ENCODE results near the gene RNF114.
"Not testable (repeated sequence)": the region's sequence is repeated elsewhere in the genome, so short reads cannot be mapped to it uniquely, and the experiment has no call there.

Gene RNF114

DNA sequence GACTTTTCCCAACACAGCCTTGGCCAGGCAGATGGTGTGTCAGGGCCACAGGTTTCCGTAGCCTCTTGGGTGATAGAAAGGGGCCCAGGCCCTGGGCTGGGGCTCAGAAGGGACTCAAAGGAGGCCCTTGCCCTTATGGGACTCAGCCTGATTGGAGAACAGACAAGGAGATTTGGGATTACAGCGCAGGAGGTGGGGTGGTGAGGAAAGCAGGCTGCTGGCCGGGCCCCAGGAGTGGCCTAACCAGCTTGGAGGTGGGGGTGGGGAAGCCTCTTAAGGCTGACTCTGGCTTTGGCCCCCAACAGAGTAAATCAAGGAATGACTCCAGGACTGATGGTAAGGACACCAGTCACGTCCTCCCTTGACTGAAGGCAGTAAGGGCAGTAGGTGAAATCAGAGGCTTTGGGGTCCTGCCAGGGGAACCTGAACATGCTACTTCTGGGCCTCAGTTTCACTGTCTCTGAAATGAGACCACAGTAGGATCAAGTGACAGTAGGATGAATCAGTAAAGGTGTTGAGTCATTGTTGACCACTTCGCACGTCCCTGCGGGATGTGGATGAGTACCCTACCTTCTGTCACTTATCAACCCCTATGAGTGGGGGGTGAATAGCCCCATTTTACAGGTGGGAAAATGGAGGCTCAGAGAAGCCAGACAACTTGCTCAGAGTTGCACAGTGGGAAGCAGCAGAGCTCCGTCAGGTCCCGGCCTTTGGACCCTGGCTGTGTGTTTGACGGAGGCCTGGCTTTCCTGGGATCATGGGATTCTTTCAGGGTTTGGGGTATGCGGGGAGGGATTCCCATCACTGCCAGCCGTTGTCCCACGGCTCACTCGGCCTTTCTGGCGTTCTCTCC, 51.0 kb downstream of the RNF114 start:
- DNase-seq, result no peak

DNA sequence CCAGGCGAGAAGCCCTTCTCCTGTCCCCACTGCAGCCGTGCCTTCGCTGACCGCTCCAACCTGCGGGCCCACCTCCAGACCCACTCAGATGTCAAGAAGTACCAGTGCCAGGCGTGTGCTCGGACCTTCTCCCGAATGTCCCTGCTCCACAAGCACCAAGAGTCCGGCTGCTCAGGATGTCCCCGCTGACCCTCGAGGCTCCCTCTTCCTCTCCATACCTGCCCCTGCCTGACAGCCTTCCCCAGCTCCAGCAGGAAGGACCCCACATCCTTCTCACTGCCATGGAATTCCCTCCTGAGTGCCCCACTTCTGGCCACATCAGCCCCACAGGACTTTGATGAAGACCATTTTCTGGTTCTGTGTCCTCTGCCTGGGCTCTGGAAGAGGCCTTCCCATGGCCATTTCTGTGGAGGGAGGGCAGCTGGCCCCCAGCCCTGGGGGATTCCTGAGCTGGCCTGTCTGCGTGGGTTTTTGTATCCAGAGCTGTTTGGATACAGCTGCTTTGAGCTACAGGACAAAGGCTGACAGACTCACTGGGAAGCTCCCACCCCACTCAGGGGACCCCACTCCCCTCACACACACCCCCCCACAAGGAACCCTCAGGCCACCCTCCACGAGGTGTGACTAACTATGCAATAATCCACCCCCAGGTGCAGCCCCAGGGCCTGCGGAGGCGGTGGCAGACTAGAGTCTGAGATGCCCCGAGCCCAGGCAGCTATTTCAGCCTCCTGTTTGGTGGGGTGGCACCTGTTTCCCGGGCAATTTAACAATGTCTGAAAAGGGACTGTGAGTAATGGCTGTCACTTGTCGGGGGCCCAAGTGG, 51.9 kb downstream of the RNF114 start:
- no peak for DNase-seq

DNA sequence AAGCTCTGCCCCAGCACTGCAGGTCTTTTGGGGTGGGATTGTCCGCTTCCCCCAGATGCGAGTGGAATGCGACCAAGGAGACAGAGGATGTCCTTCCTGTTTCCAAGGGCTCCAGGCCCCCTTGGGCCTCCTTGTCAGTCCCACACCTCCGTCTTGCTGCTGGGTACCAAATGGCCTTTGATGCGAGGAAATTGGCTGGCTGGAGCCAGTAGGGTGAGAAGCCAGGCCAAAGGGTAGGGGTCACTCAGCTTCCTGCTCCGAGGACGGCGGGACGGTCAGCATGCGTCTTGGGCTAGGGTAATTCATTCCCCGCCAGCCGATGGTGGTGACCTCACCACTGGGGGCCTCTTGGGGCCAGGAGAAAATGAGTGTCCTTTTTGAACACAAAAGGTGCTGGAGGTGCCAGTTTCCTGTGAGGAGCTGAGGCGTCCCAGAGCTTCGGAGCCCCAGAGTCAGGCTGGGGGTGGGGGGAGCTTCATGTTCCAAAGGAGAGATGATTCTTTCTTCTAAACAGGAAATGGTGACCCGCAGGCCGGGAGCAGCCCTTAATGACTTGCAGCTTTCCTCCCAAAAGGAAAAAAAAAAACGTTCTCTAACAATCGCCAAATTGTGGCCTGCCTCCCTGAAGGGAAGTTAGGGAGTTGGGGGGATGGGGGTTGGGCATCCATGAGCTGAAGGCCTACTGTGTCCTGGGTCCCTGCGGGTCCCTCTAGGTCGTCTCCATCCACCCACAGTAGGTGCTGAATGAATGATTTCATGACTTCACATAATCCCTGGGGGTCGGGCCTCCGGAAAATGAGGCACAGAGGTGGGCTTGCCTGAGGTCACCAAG, 53.3 kb downstream of the RNF114 start:
- no peak for DNase-seq

DNA sequence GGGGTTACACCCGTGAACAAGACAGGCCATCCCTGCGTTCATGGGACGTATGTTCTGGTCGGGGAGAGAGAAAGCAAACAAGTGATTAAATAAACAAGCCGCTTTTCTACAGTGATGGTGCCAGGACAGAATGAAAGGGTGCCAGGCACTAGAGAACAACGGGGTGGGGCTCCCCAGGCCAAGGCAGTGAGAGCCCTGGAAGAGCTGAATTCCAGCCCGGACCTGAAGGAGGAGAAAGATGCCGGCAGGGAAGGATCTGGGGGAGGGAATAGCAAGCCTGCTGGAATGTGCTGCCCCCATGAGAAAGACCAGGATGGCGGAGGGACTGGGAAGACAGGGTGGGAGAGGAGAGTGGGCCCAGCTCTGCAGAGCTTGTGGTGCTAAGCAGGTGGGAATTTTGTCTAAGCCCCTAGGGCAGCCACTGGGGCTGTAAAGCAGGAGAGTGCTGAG, 54.1 kb downstream of the RNF114 start:
- no peak for DNase-seq

DNA sequence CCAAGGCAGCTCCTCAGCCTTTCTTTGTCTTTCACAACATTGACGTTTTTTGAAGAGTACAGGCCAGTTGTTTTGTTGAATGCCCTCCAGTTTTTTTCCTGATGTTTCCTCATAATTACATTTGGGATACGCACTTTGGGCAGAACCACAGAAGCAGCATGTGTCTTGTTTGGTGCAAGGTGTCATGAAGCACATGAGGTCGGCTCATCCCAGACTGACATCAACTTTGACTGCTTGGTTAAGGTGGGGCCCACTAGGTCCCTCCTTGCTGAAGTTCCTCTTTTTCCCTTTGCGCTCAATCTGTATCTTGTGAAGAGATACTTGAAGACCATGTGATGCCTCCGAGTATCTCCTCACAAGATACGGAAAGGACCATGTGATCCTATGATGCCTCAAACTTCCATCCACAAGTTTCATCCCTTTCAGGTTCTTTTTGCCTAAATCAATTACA, 57.1 kb downstream of the RNF114 start:
- DNase-seq, result no peak

DNA sequence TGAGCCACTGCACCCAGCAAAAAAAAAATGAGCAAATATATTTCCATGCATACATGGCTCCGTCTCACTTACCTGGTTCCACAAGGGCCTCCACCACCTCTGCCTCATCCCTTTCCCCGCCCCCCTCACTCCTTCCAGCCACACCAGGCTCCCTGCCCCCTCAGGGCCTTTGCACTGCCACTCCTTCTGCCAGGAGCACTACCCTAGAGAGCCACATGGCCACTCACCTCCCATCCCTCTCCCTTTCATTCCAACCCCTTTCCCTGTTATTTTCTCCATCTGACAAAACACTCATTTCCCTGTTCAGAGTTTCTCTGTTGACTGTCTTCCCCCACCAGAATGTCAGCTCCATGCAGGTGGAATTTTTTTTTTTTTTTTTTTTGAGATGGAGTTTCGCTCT, 59.4 kb downstream of the RNF114 start:
- DNase-seq, result no peak

DNA sequence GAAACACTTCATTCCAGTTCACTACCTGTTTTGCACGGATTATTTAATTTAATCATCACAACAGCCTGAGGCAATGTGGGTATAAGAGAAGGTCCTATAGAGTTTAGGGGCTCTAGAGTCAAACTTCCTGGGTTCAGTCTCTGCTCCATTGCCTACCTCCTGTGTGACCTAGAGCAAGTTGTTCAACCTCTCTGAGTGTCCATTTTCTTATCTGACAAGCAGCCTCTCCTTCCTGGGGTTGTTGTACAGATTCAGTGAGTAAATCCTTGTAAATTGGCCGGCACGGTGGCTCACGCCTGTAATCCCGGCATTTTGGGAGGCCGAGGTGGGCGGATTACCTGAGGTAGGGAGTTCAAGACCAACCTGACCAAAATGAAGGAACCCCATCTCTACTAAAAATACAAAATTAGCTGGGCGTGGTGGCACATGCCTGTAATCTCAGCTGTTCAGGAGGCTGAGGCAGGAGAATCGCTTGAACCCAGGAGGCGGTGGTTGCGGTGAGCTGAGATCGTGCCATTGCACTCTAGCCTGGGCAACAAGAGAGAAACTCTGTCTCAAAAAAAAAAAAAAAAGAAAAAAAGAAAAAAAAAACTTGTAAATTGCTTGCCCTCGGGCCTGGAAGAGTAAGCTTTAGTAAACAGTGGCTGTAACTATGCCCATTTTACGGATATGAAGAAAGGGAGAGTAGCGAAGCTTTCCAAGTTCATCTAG, 62.4 kb downstream of the RNF114 start:
- not testable (repeated sequence) for DNase-seq

DNA sequence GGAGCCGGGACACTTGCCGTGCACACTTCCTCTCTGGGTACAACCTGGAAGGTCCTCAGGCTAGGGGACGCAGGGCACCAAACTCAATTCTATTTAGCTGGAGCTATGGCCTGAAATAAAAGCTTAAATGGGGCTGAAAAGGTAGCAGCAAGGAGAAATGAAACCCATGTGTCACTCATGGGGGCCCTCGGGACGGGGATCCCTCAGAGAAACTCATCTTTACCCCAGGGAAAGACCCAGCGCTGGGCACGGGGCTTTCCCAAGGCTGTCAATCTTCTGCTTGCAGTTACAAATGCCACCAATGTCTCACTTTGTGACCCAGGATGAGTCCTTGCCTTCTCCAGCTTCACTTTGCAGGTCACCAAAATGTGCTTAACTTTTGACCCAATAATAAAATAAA, 63.1 kb downstream of the RNF114 start:
- no peak for DNase-seq

DNA sequence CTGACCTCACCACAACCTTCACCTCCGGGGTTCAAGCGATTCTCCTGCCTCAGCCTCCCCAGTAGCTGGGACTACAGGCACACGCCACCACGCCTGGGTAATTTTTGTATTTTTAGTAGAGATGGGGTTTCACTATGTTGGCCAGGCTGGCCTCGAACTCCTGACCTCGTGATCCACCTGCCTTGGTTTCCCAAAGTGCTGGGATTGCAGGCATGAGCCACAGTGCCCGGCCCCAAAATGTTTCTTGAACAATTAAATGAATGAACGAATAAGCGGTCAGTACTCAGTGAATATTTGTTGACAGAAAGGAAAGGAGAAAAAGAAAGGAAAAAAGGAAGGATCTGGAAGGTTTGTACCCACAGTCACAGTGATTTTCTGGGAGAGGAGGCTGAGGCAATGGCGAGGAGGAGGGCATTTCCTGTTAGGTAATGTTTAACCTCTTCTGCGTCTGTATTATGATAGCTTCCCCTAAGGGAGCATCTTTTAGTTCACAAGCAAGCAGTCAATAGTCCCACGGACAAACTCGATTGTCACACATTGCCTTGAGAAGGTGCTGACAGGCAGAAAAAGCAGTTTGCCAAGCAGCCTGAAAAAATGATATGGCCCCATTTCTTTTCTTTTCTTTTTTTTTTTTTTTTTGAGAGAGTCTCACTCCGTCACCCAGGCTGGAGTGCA, 64.5 kb downstream of the RNF114 start:
- not testable (repeated sequence) for DNase-seq

DNA sequence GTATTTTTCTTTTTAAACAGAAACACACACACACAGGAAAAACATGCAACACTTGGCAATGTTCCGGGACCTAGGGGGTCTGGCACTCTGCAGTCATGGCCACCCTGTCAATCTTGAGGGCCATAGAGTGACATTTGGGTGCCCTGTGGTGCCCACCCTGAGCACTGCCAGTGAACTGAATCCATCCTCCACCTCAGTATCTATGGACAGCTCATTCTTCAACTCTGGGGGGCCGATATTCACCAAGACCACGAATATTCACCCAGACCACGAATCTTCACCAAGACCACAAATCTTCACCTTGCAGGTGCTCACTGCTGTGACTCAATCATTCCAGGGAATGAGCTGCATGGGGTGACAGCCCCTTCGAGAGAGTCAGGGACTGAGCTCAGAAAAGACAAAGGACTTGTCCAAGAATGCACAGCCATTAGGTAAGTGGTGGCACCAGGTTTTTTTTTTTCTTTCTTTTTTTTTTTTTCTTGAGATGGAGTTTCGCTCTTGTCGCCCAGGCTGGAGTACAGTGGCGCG, 65.7 kb downstream of the RNF114 start:
- no peak for DNase-seq

DNA sequence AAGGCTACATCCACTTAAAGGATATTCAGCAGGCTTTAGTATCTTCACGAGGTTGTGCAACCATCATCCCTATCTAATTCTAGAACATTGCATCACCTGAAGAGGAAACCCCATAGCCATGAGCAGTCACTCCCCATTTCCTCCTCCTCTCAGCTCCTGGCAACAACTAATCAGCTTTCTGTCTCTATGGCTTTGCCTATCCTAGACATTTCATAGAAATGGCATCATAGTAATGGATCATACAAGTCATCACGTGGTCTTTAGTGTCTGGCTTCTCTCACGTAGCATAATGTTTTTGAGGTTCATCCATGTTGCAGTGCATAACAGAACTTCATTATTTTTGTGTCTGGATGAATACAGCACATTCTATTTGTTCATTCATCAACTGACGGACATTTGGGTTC, 67.1 kb downstream of the RNF114 start:
- DNase-seq, result no peak

Measured in activated effector memory CD4-positive, alpha-beta T cell treated with anti-CD3 and anti-CD28 coated beads, Interleukin-2, amount 50 U/mL, for 16 hours (primary cell).